GM21825 (cell line): ENCODE data around the gene TMEM134.
"Not testable (repeated sequence)": the region's sequence is repeated elsewhere in the genome, so short reads cannot be mapped to it uniquely, and the experiment has no call there.

ENCODE experiments used
- ATAC-seq: cut with Tn5 transposase; IDR thresholded peaks from one replicate; pipeline ENCODE4 v1.9.1; 2021; ENCODE audit warnings: mild to moderate bottlenecking, moderate library complexity; ENCODE audit not compliant: unreplicated experiment

The TMEM134 gene

DNA sequence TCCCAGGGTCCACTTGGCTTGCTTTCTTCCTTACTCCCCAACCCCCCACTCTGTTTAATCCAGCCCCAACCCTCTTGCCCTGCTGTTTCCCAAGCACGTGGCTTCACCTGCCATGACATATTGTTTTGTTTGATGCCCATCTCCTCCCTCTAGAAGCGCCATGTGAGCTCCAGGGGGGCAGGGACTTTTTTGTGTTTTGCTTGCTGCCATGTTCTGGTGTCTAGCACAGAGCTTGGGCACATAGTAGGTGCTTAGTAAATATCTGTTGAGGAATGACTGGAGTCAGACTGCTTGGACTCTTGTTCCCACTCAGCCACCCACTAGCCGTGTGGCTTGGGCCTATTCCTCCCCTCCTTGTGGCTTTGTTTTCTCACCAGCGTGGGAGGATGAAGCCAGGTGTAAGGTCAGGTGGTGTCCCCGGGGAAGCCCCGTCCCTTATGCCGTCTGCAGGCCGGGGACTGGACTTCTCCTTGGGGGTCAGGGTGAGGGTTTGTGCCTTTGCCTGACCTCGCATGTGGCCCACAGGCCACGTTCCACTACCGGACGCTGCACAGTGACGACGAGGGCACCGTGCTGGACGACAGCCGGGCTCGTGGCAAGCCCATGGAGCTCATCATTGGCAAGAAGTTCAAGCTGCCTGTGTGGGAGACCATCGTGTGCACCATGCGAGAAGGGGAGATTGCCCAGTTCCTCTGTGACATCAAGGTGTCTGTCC lies 17.6 kb upstream of the TMEM134 start:
- no peak for ATAC-seq

GRCh38 chr11:67485873-67486361 lies 16.9 kb upstream of the TMEM134 start:
- not testable (repeated sequence) for ATAC-seq

DNA sequence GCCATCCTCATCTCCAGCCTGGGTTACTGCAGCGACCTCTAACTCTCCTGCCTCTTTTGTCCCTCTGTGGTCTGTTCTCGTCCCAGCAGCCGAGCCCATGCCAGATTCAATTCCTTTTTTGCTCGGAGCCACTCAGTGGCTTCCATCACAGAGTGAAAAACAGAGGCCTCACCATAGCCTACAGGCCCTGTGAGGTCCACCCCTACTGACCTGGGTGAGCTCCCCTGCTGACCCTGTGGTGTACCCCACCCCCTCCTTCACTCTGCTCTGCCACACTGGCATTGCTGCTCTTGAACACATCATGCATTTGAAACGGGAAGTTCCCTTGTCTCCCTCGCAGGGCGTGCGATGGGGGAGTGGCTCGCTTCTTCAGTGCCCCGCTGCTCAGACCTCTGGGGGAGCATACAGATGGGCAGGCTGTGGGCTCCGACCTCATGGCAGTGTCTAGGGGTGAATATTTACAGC lies 15.8 kb upstream of the TMEM134 start:
- no peak for ATAC-seq

DNA sequence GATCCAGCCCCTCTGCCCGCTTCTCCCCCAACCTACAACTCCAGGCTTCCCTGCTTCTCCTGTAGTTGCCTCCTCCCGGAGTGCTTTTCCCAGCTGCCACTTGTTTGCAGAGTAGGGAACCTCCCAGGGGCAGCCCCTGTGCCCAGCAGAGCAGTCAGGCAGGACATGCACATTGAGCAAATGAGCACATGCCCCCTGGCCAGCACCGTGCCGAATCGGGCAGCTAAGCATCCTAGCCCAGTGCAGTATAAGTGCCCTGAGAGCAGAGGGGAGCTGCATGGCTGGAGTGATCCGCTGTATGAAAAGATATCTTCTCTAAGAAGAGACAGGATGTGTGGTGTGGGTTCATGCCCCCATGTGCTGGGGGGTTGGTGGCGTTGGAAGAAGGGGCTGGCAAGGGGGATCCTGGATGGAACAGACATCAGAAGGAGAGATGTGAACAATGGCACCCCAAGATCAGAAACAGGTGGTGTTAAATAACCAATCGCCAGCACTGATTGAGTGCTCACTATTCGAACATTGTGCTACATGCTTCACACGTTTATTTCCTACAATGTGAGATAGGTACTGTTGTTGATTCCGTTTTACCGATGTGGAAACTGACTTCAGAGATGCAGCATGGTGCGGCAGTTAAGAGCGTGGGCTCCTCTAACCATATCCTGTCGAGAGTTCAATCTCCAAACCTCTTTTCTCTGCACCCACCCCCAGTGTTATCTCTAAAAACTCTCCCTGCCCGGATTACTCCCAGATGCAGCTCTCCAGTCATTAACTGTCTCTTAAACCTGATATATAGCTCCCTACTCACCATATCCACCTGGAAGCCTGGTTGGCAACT lies 15.0 kb upstream of the TMEM134 start:
- ATAC-seq, result no peak

DNA sequence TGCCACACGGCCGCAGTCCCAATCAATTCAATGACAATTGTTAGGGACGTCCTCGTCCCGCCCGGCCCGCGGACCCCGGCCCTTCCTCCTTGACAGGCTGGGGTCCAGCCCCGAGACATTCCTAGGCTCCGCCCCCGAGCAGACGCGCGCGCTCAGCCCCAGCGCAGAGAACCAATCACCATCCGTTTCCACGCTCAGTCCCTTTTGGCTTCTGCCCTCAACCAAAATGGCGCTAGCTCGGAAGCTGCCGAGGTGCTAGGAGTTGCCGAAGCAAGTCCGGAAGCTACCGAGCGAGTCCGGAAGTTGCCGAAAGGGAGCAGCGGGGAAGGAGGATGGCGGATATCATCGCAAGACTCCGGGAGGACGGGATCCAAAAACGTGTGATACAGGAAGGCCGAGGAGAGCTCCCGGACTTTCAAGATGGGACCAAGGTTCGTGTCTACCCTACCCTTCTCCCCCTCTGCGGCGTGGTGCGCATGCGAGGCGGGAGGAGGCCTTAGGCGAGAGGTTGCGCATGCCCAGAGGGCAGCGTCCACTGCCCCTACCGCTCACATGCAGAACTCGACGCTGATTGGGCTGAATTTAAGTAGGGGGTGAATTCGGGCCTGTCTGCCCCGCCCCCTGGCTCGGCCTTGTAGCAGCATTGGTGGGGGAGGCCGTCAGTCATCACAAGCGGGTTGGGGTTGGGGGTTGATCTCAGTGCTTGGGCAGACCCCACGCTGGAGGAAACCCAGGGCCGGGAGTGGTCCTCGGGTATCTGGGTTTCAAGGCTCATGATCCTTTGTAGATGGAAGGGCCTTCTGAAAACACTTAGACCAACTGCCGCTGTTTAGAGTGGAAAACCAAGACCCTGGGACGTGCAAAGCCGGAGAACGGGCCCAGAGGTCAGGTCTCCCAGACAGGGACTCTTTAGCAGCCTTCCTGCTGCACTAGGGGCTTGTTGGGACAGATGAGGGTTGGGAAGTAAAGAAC lies 14.1 kb upstream of the TMEM134 start, which contains the start of gene AIP:
Gene AIP (plus strand): TSS at position 200 of the 972 bp plus-strand sequence. CDS start 133 bp downstream, at position 333.
- peak; percentile 58 for ATAC-seq

DNA sequence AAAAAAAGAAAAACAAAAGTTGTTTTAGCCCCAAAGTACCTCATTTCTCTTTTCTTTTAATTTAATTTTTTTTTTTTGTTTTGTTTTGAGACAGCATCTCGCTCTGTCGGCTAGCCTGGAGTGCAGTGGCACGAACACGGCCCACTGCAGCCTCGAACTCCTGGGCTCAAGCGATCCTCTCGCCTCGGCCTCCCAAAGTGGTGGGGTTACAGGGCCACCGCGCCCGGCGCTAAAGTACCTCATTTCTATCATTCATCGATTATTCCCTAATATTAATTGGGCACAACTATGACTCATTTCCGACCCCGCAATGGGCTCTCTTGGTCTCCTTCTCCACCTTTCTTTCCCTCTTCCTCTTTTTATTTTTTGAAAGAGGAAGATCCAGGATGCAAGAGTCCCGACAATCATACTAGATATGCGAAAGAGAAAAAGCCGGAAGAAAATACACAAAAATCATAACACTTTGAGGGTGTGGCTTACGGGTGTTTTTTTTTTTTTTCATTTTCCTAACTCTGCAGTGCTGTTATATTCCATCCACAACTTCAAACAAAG lies 13.3 kb upstream of the TMEM134 start:
- ATAC-seq, result no peak

DNA sequence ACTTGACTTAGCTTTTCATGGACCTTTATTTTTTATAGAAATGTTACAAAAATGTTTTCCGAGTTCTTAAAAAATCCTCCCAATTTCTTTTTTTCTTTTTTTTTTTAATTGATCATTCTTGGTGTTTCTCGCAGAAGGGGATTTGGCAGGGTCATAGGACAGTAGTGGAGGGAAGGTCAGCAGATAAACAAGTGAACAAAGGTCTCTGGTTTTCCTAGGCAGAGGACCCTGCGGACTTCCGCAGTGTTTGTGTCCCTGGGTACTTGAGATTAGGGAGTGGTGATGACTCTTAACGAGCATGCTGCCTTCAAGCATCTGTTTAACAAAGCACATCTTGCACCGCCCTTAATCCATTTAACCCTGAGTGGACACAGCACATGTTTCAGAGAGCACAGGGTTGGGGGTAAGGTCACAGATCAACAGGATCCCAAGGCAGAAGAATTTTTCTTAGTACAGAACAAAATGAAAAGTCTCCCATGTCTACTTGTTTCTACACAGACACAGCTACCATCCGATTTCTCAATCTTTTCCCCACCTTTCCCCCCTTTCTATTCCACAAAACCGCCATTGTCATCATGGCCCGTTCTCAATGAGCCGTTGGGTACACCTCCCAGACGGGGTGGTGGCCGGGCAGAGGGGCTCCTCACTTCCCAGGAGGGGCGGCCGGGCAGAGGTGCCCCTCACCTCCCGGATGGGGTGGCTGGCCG lies 8.4 kb upstream of the TMEM134 start:
- not testable (repeated sequence) for ATAC-seq

- not testable (repeated sequence) for ATAC-seq
Measured at GRCh38 chr11:67476692-67477091, 7.6 kb upstream of the TMEM134 start.

- ATAC-seq, result no peak
Measured at GRCh38 chr11:67472882-67473281, 3.8 kb upstream of the TMEM134 start.

DNA sequence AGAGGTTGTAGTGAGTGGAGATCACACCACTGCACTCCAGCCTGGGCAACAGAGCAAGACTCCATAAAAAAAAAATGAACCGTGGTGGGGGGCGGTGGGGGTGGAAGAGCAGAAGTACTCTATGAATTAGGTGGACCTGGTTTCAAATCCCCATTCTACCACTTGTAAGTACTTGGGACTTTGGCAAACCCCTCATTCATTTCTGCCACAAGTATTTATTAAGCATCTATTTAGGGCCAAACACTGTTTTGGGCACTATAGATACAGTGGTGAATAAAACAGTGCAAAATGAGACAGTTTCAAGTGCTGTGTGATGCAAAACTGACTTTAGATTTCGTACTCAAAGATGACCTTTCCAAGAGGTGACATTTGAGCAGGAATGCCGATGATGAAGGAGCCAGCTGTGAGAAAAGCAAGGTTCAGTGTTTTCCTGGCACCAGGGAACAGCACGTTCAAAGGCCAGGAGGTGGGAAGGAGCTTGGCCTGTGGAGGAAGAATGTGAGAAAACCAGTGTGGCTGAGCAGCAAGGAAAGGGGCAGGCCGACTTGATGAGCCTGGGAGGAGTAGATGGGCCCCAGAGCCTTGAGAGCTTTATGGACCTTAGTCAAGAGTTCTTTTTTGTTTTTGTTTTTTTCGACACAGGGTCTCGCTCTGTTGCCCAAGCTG lies 1.4 kb upstream of the TMEM134 start:
- ATAC-seq, result no peak

DNA sequence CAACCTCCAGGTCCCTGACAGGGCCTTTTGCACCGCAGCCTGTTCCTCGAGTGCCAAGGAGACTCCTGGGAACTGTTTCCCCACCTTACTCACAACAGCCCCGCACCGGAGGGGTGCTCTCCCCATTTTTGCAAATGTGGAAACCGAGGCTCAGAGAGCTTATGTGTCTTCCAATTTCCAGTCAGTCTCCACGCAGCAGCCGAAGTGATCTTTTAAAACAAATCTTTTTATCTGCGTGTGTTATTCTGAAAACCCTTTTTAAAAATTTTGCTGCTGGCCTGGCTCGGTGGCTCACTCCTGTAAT lies 409 bp upstream of the TMEM134 start:
- no peak for ATAC-seq

GRCh38 chr11:67468456-67468758 lies 644 bp downstream of the TMEM134 start:
- ATAC-seq, result no peak

DNA sequence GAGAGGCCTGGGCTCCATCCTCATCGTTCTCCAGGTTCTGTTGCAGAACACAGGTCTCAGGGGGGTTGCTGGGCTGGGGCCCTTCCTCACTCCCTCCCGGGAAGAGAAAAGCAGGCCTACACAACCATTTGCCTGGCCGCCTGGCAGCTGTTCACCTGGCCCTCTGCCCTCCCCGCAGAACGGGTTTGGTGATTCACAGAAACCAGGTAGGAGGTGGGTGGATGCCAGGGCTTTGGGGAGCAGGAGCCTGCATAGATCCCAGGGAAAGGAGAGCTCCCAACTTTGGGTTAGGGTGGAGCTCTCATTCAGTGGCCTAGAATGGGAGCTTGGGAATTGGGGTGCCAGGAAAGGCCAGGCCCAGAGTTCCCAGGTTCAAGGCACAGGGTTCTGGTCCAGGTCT lies 995 bp downstream of the TMEM134 start:
- ATAC-seq, result no peak

DNA sequence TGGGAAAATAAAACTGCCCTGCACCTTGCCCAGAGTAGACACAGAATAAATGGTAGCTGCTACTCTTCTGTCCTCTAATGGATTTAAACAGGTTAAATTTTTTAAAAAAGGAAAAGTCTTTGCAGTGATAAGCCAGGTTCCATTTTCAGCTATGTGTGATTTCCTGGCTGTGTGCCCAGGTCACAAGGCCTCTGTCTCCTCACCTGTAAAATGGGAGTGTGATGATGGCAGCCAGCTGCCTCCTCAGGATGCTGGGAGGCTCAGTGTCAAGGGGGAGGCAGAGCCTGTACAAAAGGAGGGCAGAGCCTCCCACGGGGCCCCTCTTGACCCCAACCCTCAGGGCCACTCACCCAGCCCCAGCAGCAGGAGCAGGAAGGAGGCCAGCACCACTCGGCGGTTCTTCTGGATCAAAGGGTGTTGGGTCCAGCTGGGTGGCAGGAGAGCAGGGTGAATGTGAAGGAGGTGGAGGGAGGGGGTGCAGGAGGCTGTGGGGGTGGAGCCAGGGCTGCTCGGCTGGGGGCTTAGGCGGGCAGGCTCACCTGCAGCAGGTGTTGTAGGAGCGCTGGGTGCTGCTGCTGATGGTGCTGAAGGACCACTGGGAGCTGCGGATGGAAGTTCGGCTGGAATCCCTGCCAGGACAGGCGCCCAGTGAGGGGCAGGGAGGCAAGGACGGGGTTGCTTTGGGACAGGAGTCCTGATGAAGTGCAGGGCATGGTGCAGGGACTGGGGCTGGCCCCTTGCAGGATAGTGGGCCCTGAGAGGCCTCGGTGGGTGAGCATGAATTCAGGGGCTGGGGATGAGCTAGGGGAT lies 1.9 kb downstream of the TMEM134 start:
- ATAC-seq, result no peak

DNA sequence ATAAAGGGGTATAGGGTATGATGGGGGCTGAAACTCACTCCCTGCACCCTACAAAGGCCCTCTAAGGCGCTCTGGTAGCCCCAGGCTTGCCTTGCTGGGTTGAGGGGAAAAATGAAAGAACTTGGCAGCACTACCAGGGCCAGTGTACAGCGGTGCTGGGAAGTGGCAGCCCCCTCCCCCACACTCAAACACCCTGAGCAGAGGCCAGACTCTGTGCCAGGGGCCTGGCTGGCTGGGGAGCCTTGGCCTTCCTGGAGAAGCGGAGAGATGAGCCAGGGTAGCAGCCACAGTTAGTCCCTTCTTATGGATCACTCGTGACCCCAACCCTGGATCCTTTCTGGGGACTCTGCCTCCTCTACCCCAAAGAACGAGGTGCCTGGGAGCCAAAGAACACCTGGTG lies 2.7 kb downstream of the TMEM134 start:
- no peak for ATAC-seq

DNA sequence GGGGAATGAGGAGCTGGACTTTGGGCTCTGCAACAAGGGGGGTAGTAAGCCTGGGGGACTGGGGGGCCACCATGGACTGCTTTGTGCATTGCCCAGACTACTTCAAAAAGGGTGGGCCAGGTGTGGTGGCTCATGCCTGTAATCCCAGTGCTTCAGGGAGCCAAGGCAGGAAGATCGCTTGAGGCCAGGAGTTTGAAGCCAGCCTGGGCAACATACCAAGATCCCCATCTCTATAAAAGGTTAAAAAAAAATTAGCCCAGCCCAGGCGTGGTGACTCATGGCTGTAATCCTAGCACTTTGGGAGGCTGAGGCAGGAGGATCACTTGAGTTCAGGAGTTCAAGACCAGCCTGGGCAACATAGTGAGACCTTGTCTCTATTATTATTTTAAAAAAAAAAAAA lies 3.5 kb downstream of the TMEM134 start:
- not testable (repeated sequence) for ATAC-seq

DNA sequence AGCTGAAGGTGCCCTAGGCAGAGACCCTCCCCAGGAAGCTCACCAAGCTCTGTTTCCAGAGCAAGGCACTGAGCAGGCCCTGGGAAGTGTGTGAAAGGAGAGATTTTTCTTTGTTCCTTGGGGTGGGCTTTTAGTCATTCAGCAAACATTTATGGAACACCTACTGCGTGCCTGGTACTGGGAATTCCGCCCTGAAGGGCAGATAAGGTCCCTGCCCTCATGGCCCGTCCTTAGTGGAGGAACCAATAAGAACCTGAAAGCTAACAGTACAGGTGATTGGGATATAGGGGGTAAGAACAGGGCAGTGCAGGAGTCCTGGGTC lies 3.9 kb downstream of the TMEM134 start:
- no peak for ATAC-seq

DNA sequence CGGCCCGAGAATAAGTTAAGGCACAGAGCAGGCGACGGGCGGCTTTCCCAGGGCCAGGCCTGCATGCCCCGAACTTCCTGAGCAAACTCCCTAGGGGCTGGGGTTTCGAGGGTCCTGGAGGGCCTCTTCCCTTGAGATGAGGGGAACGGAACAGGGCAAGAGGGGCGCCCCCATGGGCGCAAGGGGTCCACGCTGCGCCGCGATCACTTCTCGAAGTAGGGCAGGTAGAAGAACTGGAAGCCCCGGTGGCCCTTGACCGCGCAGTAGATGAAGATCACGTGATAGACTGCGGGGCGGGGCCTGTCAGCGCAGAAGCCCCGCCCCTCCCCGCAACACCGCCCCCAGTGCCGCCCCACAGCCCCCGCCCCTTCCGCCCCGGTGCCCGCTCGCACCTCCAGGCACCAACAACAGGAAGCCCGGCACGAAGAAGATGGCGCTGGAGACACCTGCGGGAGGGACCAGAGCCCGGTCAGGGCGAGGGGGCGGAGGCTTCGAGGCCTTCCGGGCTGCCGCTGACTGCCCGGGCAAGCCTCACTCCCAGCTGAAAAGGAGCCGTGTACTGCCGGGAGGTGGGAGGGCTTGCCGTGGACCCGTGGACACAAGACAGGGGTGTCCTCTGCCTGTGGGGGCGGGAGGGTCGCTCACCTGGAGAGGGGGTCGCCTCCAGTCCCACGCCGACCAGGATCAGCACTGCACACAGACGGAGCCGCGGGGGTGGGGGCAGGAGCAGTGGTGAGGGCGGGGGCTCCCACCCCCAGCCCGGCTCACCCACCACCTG lies 4.5 kb downstream of the TMEM134 start:
- ATAC-seq, result peak; percentile 51
